Memory B cell (primary cell): ENCODE results near the gene AGAP2.

Experiments
- ATAC-seq: fragments of 150-1000 bp; cut with Tn5 transposase; 2 replicates; pipeline ENCODE4 v1.10.0; 2021; ENCODE audit warnings: low read depth, mild to moderate bottlenecking, moderate library complexity
- DNase-seq, 2 donors: peaks; one replicate each; pipeline ENCODE4 v3.0.0; 2022; ENCODE audit warnings: low spot score in 2 of 2
- H3K27ac Mint-ChIP-seq: one replicate; pipeline ENCODE4 v1.8.0; 2022; ENCODE audit warnings: mild to moderate bottlenecking, moderate library complexity, mixed read lengths
- H3K27me3 Mint-ChIP-seq: one replicate; pipeline ENCODE4 v1.8.0; 2022; ENCODE audit warnings: mixed read lengths
- H3K36me3 Mint-ChIP-seq: one replicate; pipeline ENCODE4 v1.8.0; 2022; ENCODE audit warnings: mild to moderate bottlenecking, mixed read lengths
- H3K4me1 Mint-ChIP-seq: one replicate; pipeline ENCODE4 v1.8.0; 2022; ENCODE audit warnings: mixed read lengths
- H3K4me3 Mint-ChIP-seq: one replicate; pipeline ENCODE4 v1.8.0; 2022; ENCODE audit warnings: mild to moderate bottlenecking, moderate library complexity, mixed read lengths
- H3K9me3 Mint-ChIP-seq: one replicate; pipeline ENCODE4 v1.8.0; 2022; ENCODE audit warnings: mixed read lengths

AGAP2 gene

GRCh38 chr12:57753756-57754337 lies 15.3 kb upstream of the AGAP2 start:
- Mint-ChIP-seq H3K27me3 (no peaks in the 10 kb centered on the region), H3K27ac (peak overlapping the region; percentile 85), H3K4me3 (peak overlapping the region; percentile 87), H3K9me3 (no peaks in the 10 kb centered on the region), H3K4me1 (peaks cover 43% of the 10 kb centered on the region), H3K36me3 (peaks cover 13% of the 10 kb centered on the region)
- no peak for ATAC-seq
- DNase-seq = no peak

DNA sequence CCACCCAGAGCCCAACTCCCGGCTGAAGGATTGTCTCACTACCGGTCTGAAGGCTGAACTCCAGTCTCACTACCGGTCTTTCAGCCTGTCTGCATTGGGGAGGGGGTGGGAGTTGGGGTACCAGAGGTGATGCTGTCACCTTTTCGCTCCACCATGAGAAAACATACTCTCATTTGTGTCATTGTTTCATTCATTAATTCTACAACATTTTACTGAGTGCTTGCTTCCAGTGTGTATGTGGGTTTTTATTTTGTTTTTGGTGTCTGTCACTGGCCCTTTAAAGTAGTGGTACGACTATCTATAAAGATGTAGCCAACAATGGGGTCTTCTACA lies 14.1 kb upstream of the AGAP2 start:
- peak overlapping the region; percentile 86 for H3K4me3 Mint-ChIP-seq
- H3K4me1 Mint-ChIP-seq = peaks cover 38% of the 10 kb centered on the region
- ATAC-seq = no peak
- peak overlapping the region; percentile 85 for H3K27ac Mint-ChIP-seq
- H3K27me3 Mint-ChIP-seq = no peaks in the 10 kb centered on the region
- peaks cover 12% of the 10 kb centered on the region for H3K36me3 Mint-ChIP-seq
- DNase-seq = no peak
- no peaks in the 10 kb centered on the region for H3K9me3 Mint-ChIP-seq

DNA sequence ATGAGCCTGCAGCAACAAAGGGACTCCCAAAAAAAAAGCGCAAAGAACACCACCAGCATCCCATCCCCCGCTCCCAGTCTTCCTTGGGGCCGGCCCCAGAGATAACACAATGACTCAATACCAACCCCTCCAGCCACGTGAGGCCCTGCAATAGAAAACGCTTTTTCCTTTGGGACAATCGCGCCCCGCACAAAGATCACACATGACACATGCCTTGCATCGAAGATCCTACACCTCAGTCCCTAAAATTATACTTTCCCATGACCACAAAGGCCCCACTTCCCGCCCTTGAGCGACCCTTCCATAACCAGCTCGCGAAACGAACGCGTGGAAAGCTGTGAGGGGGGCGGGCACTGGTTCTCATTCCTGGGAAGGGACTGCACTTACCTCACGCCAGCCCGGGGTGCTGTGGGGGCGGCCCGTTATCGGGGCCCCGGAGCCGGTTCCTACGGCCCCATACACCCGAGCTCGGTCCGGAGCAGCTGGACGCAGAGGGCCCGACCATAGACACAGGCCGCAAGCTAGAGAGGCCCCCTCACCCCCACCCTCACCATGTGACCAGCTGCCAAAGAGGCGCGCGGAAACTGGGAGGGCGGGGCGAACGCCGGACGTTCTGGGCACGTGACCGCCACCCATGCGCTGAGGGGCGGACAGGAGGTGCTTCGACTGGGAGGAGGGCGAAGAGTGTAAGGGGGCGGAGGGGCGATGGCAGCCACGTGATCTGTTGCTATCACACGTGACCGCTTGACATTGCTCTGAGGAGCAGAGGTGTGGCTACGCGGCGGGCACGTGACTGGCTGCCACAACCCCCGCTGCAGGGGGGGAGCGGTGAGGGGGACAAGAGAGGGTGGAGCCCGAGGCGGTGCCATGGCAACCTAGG lies 13.5 kb upstream of the AGAP2 start, which contains the start of gene CDK4:
Gene CDK4, minus strand, starts transcription at position 523 of the 880 bp plus-strand sequence. CDS start 593 bp downstream, outside the sequence.
- Mint-ChIP-seq H3K36me3 (peaks cover 17% of the 10 kb centered on the region), H3K4me1 (peaks cover 38% of the 10 kb centered on the region), H3K27ac (peak within 1 kb of the TSS; percentile 85), H3K27me3 (no peaks in the 10 kb centered on the region), H3K9me3 (no peaks in the 10 kb centered on the region), H3K4me3 (peak within 1 kb of the TSS; percentile 86)
- DNase-seq = peak; percentile 97 to 98
- peak; percentile 79 for ATAC-seq

- peaks cover 36% of the 10 kb centered on the region for H3K4me1 Mint-ChIP-seq
Measured at GRCh38 chr12:57751432-57751787, 12.9 kb upstream of the AGAP2 start.

DNA sequence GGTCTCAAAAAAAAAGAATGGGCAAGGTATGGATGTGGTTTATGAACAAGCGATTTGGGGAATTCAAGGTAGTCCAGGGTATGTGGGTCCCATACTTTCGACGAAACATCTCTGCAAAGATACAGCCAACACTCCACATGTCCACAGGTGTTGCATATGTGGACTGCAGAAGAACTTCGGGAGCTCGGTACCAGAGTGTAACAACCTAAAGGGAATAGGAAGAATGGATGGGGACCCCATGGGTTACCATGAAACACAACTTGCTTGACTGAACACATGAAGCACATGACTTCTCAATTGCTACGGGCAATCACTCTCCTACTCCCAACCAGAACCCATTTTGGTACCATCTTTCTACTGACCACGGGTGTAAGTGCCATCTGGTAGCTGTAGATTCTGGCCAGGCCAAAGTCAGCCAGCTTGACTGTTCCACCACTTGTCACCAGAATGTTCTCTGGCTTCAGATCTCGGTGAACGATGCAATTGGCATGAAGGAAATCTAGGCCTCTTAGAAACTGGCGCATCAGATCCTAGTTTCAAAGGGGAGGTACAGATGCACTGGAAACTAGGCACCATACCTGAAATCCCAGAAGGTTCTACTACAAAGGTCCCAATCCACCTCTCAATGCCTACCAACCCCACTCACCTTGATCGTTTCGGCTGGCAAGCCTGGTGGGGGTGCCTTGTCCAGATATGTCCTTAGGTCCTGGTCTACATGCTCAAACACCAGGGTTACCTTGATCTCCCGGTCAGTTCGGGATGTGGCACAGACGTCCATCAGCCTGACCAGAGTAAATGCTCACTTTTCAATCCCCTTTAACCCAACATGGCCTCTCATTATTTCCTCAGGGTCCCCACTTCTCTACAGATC lies 12.3 kb upstream of the AGAP2 start:
- Mint-ChIP-seq H3K4me3 (peak overlapping the region; percentile 86), H3K36me3 (peaks cover 20% of the 10 kb centered on the region), H3K27me3 (no peaks in the 10 kb centered on the region), H3K9me3 (no peaks in the 10 kb centered on the region), H3K27ac (peak overlapping the region; percentile 85), H3K4me1 (peaks cover 40% of the 10 kb centered on the region)
- ATAC-seq (no peak), DNase-seq (no peak)

More at GRCh38 chr12:57751432-57751787, 12.9 kb upstream of the AGAP2 start:
- DNase-seq = no peak
- Mint-ChIP-seq H3K9me3 (no peaks in the 10 kb centered on the region), H3K36me3 (peaks cover 18% of the 10 kb centered on the region), H3K27ac (peak overlapping the region; percentile 85), H3K4me3 (peak overlapping the region; percentile 86), H3K27me3 (no peaks in the 10 kb centered on the region)
- ATAC-seq = no peak

DNA sequence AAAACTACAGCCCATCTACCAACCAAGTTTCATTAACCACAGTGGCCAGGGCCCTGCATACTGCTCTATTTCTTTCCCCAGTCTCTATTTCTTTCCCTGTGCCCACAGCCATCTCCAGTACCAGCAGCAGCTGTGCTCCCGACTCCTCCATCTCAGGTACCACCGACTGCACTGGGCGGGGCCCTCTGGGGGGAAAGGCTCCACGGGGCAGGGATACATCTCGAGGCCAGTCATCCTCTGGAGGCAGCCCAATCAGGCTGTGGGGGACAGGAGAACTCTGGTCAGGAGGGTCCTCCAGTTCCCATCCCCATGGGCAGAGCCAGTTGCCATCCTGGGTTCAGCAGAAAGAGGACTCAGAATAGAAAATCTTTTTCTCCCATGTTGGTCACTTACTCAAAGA lies 10.5 kb upstream of the AGAP2 start:
- Mint-ChIP-seq H3K4me1 (peaks cover 45% of the 10 kb centered on the region), H3K4me3 (no peak overlapping the region), H3K9me3 (no peaks in the 10 kb centered on the region), H3K27ac (no peak overlapping the region), H3K36me3 (peaks cover 20% of the 10 kb centered on the region), H3K27me3 (no peaks in the 10 kb centered on the region)
- ATAC-seq (no peak), DNase-seq (no peak)

- no peak for DNase-seq
- peaks cover 39% of the 10 kb centered on the region for H3K4me1 Mint-ChIP-seq
- H3K27ac Mint-ChIP-seq = peak overlapping the region; percentile 92
- peaks cover 20% of the 10 kb centered on the region for H3K36me3 Mint-ChIP-seq
- no peaks in the 10 kb centered on the region for H3K9me3 Mint-ChIP-seq
- no peak for ATAC-seq
- H3K4me3 Mint-ChIP-seq = peak overlapping the region; percentile 92
- no peaks in the 10 kb centered on the region for H3K27me3 Mint-ChIP-seq
Measured at GRCh38 chr12:57746025-57746424, 7.5 kb upstream of the AGAP2 start.

DNA sequence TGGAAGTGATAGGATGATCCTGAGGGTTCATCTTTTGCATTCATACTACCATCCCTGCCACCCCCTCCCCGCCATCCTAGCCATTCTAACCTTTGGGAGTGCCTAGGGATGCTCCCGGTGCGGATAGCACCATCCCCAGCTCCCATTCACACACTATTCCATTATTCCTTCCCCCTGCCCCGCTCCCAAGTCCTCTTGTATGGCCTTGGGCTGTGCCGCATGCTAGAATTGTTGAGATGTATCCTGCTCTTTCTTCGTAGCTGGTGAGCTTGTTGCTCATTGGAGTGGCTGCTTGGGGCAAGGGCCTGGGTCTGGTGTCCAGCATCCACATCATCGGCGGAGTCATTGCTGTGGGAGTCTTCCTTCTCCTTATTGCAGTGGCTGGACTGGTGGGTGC lies 6.9 kb upstream of the AGAP2 start:
- Mint-ChIP-seq H3K27ac (peak overlapping the region; percentile 92), H3K4me3 (peak overlapping the region; percentile 92), H3K27me3 (no peaks in the 10 kb centered on the region), H3K36me3 (peaks cover 20% of the 10 kb centered on the region), H3K9me3 (no peaks in the 10 kb centered on the region), H3K4me1 (peaks cover 44% of the 10 kb centered on the region)
- no peak for ATAC-seq
- no peak for DNase-seq

DNA sequence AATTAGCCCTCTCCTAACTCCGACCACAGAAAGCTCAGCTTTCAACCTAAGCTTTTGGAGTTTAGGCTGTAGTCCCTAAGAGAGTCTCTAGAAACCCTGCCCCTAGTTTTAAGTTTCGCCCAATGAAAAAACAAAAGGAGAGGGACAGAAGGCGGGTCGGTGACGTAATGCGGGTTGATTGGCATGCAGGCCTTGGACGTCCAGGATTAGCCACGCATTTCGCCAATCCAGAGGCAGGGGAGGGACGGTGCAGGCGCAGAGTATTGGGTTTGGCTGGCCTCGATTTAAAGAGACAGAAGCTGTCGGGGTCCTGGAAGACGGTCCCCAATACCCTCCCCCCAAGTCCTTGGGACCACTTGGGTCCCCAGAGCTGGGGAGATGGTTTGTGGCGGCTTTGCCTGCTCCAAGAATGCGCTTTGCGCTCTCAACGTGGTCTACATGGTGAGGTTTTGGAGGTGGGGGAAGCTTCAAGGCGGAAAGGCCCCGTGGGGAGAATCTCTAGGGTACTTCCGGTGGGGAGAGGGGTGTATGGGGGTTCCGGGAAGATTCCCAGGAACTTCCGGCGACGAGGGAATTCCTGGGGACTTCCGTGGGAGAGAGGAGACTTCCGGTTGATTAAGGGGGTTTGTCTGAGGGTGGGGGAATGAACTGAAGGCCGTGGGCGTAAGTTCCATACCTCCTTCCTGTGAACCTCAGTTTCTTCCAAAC lies 6.4 kb upstream of the AGAP2 start, which contains the start of gene TSPAN31:
Gene TSPAN31, plus strand, starts transcription at position 263 of the 708 bp plus-strand sequence. Its CDS starts 116 bp downstream, at position 379.
- peaks cover 45% of the 10 kb centered on the region for H3K4me1 Mint-ChIP-seq
- H3K36me3 Mint-ChIP-seq = peaks cover 20% of the 10 kb centered on the region
- peak; percentile 79 for ATAC-seq
- peak within 1 kb of the TSS; percentile 92 for H3K27ac Mint-ChIP-seq
- peak within 1 kb of the TSS; percentile 92 for H3K4me3 Mint-ChIP-seq
- H3K27me3 Mint-ChIP-seq = no peaks in the 10 kb centered on the region
- no peaks in the 10 kb centered on the region for H3K9me3 Mint-ChIP-seq
- DNase-seq = peak; percentile 80 to 93

GRCh38 chr12:57744194-57744776 lies 5.7 kb upstream of the AGAP2 start:
- DNase-seq (peak; percentile 80 to 84), ATAC-seq (peak; percentile 65)
- Mint-ChIP-seq H3K4me1 (peaks cover 47% of the 10 kb centered on the region), H3K4me3 (peak overlapping the region; percentile 92), H3K27me3 (no peaks in the 10 kb centered on the region), H3K9me3 (no peaks in the 10 kb centered on the region), H3K27ac (peak overlapping the region; percentile 92), H3K36me3 (peaks cover 21% of the 10 kb centered on the region)

DNA sequence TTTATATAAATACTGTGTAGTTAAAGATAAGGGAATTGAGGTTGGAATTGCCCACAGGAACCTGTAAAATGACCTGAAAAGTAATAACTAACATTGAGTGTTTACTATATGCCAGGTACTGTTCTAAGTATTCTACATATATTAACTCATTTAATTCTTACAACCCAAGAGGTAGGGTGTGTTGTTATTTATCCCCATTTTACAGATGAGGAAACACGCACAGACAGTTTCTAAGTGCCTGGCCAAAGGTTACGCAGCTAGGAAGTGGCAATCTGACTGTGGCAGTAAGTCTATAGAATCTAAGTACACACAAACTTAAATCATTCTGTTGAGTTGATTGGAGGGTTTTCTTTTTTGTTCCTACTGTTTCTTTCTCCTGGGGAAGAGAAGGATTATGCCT lies 5.2 kb upstream of the AGAP2 start:
- DNase-seq (no peak), ATAC-seq (no peak)
- peak overlapping the region; percentile 92 for H3K27ac Mint-ChIP-seq
- H3K4me1 Mint-ChIP-seq = peaks cover 49% of the 10 kb centered on the region
- peaks cover 18% of the 10 kb centered on the region for H3K36me3 Mint-ChIP-seq
- peak overlapping the region; percentile 92 for H3K4me3 Mint-ChIP-seq
- no peaks in the 10 kb centered on the region for H3K9me3 Mint-ChIP-seq
- no peaks in the 10 kb centered on the region for H3K27me3 Mint-ChIP-seq

DNA sequence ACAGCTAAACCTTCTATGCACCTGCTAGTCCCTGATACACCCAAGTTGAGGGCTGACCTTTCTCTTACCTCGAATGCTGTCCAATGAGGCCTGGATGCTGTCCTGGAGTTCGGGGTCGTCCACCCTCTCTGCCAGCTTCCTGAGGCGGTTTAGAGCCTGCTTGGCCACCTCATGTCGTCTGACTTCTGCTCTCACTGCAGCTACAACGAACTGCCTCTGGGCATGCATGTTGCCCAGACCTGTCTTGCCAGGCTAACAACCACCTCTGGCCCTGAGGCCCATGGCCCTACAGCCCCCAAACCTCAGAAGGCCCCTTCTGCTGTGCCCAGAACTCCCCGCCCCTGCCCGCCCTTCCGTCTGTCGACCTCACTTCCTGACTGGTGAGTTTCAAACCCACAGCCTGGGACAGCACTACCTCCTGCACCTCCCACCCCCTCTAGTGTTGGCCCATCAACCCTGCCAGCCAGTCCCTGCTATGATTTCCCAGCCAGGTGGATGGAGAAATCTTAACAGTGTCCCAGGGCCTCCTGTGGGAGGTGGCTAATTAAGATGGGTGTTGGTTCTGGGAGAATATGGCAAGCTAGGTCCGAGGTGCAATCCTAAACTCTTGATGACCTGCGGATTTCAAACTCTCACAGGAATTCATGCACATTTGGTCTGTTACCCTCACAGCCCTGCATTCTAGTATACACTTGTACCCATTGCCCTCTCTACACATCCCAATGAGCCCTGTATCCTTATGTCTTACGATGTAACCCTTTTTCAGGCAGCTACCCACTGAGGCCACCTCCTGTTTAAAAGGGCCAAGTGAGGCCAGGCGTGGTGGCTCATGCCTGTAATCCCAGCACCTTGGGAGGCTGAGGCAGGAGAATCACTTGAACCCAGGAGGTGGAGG lies 3.5 kb upstream of the AGAP2 start:
- peak; percentile 37 to 67 for DNase-seq
- ATAC-seq = peak; percentile 54
- Mint-ChIP-seq H3K4me1 (peaks cover 49% of the 10 kb centered on the region), H3K9me3 (no peaks in the 10 kb centered on the region), H3K4me3 (peak overlapping the region; percentile 90), H3K27ac (peak overlapping the region; percentile 87), H3K36me3 (peaks cover 9% of the 10 kb centered on the region), H3K27me3 (no peaks in the 10 kb centered on the region)
